ENCODE results near the gene SAMD8. TPM values are rescaled to one million over a fixed set of nuclear protein-coding genes. Genes with fewer than 3 reads are reported as not detected.

The SAMD8 gene
- total RNA-seq (2014; rRNA removed; shearing (Covaris generic)), result 14.9 and 18.2 TPM in 2 replicates

DNA sequence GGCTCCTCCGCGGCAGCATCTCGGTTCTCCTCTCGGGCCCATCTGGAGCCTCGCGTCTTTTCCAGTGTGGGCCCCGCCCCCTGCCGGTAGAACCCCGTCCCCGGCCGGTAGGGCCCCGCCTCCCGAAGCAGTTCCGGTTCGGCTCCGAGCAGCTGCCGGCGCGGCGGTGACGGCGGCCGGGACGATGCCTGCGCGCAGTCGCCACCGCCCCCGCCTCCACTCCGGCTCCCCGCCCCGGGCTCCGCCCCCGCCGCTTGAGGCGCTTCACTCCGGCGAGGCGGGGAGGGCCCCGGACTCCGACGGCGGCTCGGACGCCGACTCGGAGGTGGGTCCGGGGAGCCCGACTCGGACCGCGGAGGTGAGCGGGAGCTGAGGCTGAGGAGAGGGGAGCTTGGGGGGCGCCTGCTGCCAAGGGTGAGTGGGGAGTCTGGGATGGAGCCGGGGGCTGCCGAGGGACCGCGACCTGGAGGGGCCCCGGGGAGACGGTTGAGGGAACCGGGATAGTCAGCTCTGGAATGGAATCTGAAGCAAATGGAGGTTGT, at the start of gene SAMD8:
SAMD8 (plus strand) TSS at position 292 of the 542 bp plus-strand sequence. CDS start 38,873 bp downstream, outside the sequence.
- DNase-seq (ENCODE audit: low spot score), result peak; percentile 93

DNA sequence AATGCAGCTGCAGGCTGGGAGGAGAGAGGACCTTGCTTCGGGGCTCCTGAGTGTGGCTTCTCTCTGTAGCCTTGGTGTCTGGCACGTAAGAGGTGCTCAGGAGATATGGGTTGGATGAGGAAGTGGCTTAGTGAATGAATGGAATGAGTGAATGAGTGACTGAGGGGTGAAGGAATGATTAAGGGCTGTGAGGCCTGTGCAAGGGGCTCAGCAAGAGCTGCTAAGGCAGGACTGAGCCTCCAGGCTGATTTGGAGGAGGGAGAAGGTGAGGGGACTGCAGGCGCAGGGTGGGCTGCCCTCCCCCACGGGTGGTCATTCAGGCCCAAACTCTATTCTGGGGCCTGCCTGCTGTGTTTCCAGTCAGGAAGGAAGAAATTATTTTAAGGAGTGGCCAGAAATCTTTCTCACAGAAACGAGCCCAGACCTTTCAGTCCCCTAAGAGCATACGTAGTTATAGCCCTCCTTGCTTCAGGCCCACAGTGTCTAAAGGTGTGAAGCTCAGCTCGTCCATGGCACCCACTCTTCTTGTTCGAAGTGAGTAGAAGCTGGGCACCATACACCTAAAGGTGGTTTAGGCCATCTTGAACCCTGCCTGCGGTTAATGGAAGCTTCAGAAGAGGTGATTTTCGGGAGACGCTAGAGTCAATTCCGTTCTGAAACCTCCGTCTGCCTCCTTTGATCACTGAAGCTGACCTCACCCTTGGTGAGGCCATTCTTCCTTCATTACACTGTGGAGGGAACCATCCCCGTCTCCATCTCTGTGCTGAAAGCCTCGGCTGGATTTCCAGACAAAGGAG, 49.5 kb upstream of the SAMD8 start:
- in situ Hi-C loops (cut with HindIII; ENCODE audit: low sequenced_read_pairs), result no loop called here
- DNase-seq (ENCODE audit: low spot score), result no peak

More for the DNA sequence above, at the start of gene SAMD8:
- in situ Hi-C loops (cut with HindIII; ENCODE audit: low sequenced_read_pairs), result no loop called here

DNA sequence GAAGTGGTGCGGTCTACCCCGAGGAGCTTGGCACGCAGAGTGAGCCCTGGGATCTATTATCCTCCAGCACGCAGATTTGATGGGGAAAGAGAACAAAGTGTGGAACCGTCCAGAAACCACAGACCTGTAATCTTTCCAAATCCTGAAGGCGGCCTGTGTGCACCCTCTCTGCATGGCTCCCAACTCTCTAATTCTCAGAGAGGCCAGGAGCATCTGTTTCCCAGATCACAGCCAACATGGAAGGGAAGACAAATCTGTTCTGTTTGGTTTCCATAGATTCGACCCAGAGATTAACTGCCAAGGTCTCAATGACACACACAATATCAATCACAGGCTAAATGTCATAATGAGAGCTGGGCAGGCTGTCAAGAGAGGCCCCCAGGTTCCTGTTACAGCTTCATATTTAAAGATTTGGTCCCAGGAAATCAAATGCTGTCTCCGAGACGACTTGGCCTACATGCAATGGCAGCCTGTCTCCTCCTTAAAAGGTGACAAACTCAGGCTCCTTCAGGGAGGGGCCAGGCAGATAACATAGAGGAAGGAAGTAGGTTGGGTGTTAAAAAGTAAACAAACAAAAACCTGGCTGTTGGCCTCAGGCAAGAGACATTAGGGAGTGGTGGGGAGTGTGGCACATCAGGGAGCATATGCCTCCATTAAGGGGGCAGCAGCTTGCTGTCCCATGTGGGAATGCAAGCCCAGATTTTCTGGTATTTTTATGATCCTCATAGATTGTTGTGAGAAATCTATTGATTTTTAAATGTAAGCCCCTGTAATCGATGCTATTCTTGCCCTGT, 48.8 kb upstream of the SAMD8 start:
- peak; percentile 78 for DNase-seq (ENCODE audit: low spot score)
- in situ Hi-C loops (cut with HindIII; ENCODE audit: low sequenced_read_pairs), result no loop called here

DNA sequence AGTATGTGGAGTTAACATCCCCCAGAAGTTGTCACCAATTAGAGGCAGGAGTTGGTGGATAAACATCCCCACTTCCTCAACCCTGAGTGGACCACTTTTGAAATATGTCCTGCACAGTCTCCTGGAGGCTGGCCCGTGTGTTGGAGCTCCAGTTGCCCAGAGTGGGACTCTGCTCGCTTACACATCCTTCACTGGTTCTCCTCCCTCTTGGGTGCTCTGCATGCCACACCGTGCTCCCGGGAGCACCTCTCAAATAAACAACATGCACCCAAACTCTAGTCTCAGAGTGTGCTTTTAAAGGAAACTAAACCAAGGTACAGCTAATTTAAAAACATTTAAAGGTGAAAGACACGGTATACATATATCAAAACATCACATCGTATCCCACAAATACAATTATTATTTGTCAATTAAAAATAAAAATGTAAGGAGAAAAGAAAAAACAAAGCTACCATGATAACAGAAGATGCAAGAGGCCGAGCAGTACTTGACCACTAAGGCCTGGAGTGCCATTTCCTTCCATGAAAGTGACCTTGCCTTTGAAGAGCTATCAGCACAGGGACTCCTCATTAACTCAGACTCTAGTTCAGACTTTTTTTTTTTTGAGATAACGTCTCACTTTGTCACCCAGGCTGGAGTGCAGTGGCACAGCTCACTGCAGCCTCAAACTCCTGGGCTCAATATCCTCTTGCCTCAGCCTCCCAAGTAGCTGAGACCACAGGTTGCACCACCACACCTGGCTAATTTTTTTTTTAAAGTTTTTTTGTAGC, 47.8 kb upstream of the SAMD8 start:
- in situ Hi-C loops (cut with HindIII; ENCODE audit: low sequenced_read_pairs), result no loop called here

DNA sequence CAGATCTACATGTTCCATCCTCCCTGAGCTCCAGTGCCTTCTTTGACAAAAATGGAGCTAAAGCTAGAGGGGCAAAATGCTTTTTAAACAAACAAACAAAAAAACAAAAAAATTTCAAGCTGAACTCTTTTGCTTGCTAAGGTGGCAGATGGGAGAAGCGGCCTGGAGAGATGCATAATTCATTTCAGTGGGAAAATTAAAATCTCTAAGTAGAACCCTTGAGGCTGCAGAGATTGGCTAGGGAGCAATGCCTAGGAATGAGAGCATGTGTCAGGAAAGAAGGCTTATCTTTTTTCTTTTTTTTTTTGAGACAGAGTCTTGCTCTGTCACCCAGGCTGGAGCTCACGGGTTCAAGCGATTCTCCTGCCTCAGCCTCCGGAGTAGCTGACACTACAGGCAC, 46.4 kb upstream of the SAMD8 start:
- in situ Hi-C loops (cut with HindIII; ENCODE audit: low sequenced_read_pairs), result no loop called here
- peak; percentile 79 for DNase-seq (ENCODE audit: low spot score)

More for the DNA sequence above, 47.8 kb upstream of the SAMD8 start:
- no peak for DNase-seq (ENCODE audit: low spot score)

DNA sequence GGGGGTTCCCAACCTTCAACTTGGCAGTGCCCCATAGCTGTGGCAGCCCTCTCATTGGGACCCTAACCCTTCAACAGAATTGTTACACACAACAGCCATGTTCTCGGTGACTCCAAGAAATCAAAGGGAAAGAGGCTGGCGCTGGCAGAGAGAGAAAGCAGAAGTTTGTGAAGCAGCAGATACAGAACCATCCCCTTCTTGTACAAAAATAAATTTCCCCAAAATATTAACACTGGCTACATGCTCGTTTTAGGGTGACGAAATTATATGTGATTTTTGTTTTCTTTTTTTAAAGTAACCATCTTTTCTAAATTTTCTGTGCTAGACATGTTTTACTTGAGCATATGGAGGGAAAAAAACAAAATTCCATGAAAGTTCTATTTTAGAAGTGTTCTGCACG, 45.2 kb upstream of the SAMD8 start:
- no peak for DNase-seq (ENCODE audit: low spot score)
- in situ Hi-C loops (cut with HindIII; ENCODE audit: low sequenced_read_pairs), result no loop called here

DNA sequence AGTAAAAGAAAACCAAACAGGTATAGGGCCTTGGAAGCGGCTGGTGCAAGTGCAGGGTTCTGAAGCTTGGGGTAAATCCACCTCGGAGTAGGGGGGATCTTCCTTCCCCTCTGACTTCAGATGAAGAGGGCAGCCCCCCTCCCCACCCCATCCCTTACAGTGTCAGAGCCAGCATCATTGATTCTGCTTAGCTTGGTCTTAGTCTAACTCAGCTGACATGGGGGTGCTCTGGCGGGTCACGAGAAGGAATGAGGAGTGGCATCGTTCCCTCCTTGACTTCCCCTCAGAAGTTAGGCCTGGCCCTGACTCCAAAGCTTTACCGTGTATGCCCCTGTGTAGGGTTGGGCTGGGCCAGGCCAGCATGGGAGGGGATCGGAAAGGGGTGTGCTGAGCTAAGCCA, 44.2 kb upstream of the SAMD8 start:
- in situ Hi-C loops (cut with HindIII; ENCODE audit: low sequenced_read_pairs), result no loop called here
- no peak for DNase-seq (ENCODE audit: low spot score)

DNA sequence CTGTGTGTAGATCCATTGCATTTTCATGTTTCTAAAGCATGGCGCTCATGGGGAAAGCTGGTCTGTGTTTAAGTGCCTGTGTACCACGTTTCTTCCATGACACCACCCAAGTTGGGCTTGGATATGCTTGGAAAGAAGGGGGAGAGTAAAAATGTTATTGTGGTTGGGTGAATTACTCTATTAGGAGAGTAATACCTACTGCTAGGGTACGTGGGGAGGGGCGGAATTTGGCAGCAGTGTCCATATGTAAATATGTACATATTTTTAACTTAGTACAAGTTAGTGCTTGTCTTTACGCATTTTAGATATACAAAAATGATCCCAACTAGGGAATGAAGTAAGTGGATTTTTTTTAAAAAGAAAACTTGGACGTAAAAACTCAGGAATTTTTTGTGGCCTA, 42.9 kb upstream of the SAMD8 start:
- DNase-seq (ENCODE audit: low spot score), result no peak
- in situ Hi-C loops (cut with HindIII; ENCODE audit: low sequenced_read_pairs), result no loop called here

DNA sequence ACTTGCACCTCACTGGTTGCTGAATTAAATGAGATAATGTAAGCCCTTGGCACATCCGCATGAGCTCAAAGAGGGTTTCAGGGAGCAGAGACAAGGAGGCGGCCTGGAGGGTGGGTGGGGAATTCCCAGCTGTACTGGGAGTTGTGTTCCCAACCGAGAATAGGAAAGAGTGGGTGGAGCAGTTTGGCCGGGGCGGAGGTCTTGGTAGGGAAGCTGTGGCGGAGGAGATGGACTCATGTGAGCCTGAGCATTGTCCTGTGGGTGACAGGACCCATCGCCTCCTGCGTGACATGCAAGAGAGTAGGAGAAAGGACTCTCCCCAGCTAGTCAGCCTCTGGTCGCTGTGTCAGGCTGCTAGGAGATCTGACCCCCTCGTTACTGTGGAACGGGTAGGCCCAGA, 41.0 kb upstream of the SAMD8 start:
- in situ Hi-C loops (cut with HindIII; ENCODE audit: low sequenced_read_pairs), result no loop called here
- DNase-seq (ENCODE audit: low spot score), result no peak

DNA sequence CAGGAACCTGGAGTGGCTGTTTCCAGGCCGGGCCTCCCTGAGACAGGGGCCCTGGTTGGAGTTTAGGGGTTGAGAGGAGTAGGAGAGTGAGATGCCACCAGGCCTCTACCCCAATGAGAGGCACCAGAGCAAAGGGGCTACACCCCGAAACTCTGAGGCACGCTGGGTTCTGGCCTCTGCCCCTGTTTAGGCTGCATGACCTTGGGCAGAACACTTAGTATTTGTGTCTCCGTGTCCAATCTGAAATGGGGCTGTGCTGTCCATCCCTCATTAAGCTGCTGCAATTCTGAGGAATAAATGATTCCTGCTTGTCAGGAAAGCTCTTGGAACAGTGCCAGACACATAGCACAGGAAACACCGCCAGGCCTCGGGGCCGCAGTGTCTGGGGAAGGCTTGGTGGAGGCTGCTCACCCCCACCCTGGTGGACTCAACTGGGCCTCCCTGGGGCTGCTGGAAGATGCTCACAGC, 40.5 kb upstream of the SAMD8 start:
- peak; percentile 32 for DNase-seq (ENCODE audit: low spot score)
- in situ Hi-C loops (cut with HindIII; ENCODE audit: low sequenced_read_pairs), result no loop called here

DNA sequence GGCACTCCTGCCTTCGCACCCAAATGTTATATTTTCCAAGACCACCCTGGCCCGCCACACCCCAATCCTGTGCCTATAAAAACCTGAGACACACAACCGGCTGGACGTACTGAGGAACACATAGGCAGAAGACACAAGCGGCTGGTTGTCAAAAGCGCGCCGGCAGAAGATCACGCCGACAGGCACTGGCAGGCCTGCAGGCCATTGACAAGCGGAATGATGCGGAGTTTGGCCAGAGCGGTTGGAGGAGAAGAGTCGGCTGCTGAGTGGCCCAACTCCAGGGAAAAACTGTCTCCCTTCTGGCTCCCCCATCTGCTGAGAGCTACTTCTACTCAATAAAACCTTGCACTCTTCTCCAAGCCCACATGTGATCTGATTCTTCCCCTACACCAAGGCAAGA, 39.7 kb upstream of the SAMD8 start:
- DNase-seq (ENCODE audit: low spot score), result peak; percentile 77
- in situ Hi-C loops (cut with HindIII; ENCODE audit: low sequenced_read_pairs), result no loop called here

DNA sequence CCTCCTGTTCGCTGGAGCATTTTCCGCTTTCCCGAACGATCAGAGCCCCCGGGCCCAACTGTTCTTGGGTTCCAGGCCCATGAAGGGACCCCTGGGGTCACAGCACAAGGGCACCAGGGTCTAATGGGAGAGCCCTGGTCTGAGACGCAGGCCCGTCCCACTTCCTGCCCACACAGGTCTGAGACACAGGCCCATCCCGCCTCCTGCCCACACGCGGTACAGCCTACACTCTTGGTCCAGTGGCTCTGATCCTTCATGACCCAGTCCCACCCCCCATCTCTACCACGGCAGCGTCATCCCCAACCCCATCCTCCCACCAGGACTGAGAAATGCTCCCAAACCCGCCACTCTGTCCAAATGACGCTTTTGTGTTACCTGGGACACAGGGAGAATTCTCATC, 38.7 kb upstream of the SAMD8 start:
- in situ Hi-C loops (cut with HindIII; ENCODE audit: low sequenced_read_pairs), result no loop called here

DNA sequence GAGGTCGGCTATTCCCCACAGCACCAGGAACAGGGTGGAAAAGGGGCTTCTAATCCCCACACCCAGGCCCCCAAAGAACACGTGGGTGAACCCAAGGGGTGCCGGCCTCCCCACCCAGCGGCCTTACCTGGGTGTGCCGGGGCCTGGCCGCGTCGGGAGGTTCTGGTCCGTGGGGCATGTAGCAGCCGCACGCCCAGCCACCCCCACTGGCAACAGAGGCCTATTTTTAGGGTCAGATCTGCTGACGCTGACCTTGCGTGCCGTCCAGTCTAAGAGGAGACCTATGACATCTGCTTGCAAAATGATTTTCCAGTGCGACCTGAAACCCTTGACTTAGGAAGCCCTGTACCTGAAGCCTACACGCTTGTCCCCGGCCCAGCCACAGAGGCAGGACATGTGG, 38.0 kb upstream of the SAMD8 start:
- in situ Hi-C loops (cut with HindIII; ENCODE audit: low sequenced_read_pairs), result no loop called here
- DNase-seq (ENCODE audit: low spot score), result no peak

More for the DNA sequence above, 38.7 kb upstream of the SAMD8 start:
- DNase-seq (ENCODE audit: low spot score), result no peak

DNA sequence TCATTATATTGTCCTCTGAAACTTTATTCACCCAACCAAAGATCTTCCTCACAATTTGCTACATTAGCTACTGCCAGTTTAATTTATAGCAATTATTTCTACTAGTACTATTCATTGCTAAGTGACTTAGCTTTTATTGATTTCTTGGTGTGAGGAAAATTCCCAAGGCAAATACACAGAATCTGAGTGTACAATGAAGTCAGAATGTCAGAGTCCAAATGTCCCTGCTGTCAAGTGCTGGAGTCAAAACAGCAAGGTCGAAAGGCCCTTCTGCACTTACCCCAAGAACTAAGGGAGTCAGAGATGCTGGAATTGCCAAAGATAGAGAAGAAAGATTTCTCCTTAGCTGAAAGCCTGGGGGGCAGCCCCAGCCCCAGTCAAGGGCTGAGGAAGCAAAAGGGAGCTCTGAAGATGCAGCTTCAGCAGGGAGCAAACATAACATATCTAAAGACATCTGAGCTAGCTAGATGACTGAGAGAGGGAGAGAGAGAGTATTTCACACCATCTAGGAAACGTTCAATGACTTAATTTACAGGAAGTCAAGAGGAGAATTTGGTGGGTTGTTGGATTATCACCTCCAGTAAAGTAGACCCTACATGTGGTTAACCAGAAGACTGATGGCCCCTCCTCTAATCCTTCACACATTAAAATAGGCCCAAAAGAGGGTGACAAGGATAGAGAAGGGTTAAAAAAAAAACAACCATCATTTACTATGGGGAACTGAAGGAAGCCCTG, 36.6 kb upstream of the SAMD8 start:
- in situ Hi-C loops (cut with HindIII; ENCODE audit: low sequenced_read_pairs), result no loop called here

DNA sequence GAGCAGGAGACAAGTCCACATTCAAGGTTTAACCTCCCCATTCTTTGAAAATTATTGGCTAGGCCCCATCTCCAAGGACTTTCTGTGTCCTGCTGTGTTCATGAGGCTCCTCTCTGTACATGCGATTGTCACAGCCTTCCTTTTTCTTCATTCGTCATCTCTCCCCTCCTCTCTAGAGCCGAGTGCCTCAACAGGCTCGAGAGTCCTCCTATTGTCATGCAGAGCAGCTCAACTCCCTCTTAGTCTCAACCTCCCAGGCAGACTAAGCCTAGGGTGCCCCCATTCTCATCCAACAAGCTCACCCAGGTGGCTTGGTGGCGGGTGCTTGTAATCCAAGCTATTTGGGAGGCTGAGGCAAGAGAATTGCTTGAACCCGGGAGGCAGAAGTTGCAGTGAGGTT, 35.1 kb upstream of the SAMD8 start:
- in situ Hi-C loops (cut with HindIII; ENCODE audit: low sequenced_read_pairs), result no loop called here
- DNase-seq (ENCODE audit: low spot score), result no peak

More for the DNA sequence above, 36.6 kb upstream of the SAMD8 start:
- DNase-seq (ENCODE audit: low spot score), result no peak

DNA sequence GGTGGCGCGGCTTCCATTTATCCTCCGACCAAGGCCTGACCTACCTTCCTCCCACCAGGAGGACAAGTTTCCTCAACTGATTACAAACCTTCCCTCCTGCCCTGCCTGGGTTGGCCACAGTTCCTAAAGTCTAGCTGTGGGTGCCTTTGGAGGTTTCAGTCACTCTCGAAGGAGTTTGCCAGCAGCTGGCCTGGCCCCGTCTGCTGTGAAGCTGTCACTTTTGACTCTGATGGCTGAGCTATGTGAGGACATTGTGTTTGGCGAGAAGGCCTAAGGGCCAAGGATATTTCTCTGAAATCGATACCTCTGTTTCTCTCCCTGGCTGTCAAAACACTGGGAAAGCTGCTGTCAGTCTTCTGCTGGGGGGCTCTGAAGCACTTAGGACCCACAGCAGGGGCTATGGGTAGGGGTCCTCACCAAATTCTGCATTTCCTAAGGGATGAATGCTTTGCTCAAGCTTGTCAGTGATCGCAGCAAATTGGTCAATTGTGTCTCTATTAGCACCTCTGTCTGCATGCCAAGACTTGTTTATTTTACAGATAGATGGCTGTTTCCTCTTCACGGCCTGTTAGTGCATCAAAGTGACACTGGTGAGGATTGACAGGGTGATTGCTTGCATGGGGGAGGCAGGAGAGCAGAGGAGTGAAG, 31.9 kb upstream of the SAMD8 start:
- in situ Hi-C loops (cut with HindIII; ENCODE audit: low sequenced_read_pairs), result no loop called here
- DNase-seq (ENCODE audit: low spot score), result no peak

DNA sequence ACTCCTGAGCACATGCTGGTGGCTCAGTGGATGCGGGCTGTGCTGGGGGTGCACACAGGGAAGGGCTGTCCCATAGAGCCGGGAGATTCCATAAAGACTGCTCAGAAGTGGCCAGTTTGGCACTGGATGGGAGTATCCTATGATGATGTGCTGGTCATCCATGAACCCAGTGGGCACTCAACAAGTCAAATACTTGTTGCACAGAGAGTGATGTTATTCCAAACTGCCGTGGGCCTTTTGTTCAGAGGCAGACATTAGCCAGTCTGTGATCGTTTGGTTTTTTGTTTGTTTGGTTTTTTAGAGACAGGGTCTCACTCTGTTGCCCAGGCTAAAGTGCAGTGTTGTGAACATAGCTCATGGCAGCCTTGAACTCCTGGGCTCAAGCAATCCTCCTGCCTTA, 30.9 kb upstream of the SAMD8 start:
- in situ Hi-C loops (cut with HindIII; ENCODE audit: low sequenced_read_pairs), result no loop called here

DNA sequence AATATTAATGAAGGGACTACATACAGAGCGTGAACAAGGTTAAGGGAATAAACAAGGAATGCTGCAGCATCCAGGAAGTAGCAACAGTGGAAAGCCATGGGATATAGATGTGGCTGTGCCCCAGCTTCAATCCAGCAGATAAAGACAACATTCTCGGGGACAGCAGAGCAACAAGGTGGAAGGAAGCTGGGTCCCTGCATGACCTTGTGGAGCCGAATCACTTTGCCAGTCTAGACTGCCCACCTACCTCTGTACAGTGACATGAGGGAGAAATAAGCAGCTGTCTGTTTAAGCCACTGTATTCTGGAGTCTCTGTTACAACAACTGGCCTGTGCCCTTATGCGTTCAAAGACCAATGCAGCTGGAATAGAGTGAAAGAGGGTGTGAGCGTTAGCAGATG, 30.1 kb upstream of the SAMD8 start:
- no peak for DNase-seq (ENCODE audit: low spot score)
- in situ Hi-C loops (cut with HindIII; ENCODE audit: low sequenced_read_pairs), result no loop called here

More for the DNA sequence above, 30.9 kb upstream of the SAMD8 start:
- no peak for DNase-seq (ENCODE audit: low spot score)

Measured in G401 (cell line).